ENCODE measurements around the gene WDR62.

DNA sequence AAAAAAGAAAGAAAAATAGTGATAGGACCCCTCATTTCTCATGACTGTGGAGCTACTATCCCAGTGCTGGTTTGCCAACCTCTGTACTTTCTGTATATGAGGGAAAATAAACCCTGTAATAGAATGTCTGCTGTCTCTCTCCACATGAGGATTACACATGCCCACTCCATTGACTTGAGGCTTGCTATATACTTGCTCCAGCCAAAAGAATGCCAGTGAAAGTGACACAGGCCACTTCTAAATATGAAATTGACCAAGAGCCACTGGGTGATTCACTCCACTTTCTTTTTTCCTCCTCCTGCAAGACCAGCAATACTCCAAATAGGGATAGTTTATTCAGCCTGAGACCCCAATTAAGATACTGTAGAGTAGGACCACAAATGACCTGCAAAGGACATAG lies 6.9 kb upstream of the WDR62 start:
- TF ChIP-seq GATA2 (IDR thresholded peaks at IDR 0.05; ENCODE audit: low read depth, low read length) (no peak), GATA3 (IDR thresholded peaks at IDR 0.05; ENCODE audit: low read depth, low read length) (no peak)
